BLaER1 treated with 17β-estradiol and CSF1 and Interleukin-3, amounts not matched to agents 10 nM and 100 nM (cell line): ENCODE data around the gene PSMA7.

Source experiments
- H3K27ac ChIP-seq, 11 experiments: shearing (Covaris generic); formaldehyde crosslinking; 2 replicates each; pipeline ENCODE4 v1.8.1; 2022
- H3K27me3 ChIP-seq, 11 experiments: shearing (Covaris generic); formaldehyde crosslinking; 2 replicates each; pipeline ENCODE4 v1.8.1; 2022
- H3K36me3 ChIP-seq, 11 experiments: shearing (Covaris generic); formaldehyde crosslinking; 2 replicates each; pipeline ENCODE4 v1.8.1; 2022
- H3K4me1 ChIP-seq, 10 experiments: shearing (Covaris generic); formaldehyde crosslinking; 2 replicates each; pipeline ENCODE4 v1.8.1; 2022
- H3K4me2 ChIP-seq, 11 experiments: shearing (Covaris generic); formaldehyde crosslinking; 2 replicates each; pipeline ENCODE4 v1.8.1; 2022
- H3K4me3 ChIP-seq, 10 experiments: shearing (Covaris generic); formaldehyde crosslinking; 2 replicates each; pipeline ENCODE4 v1.8.1; 2022
- H3K9ac ChIP-seq, 11 experiments: shearing (Covaris generic); formaldehyde crosslinking; 2 replicates each; pipeline ENCODE4 v1.8.1; 2022
- H3K9me3 ChIP-seq, 11 experiments: shearing (Covaris generic); formaldehyde crosslinking; replicated peaks in 1 of 11; 2 replicates each; pipeline ENCODE4 v1.8.1; 2022
- H4K20me1 ChIP-seq, 11 experiments: shearing (Covaris generic); formaldehyde crosslinking; 2 replicates each; pipeline ENCODE4 v1.8.1; 2022
- Cebpa-rat ChIP-seq, 11 experiments: shearing (Covaris generic); IDR thresholded peaks; 2 replicates each; pipeline ENCODE4 v1.8.1; 2022

PSMA7 gene

DNA sequence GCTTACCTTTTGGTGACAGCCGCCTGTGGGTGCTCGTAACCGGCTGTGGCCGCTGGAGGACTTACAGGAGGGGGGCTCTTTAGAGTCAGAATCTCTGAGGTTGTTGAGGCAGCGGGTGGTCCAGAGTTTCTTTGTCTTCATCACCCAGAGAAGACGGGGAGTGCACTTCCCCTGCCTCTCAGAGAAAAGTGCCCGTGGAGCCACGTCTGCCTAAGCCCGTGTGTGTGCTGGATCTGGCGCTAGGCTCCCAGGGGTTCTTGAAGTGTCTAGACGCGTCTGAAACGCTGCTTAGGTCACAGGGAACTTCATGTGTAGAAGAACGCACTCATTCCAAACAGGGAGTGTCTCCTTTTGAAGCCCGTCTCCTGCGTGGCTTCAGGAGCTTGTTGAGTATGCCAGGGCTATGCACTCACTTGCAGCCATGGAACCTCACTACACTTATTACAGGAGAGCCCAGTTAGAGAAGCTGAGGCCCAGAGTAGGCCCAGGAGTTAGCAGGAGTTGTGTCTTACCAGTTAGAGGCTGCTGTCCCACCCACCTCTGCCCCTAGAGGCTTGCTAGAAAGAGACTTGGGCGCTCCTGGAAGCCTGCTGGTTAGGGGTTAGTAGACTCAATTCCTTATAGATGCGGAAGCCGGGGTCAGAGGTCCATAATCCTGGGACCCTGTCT is 19.6 kb downstream of the PSMA7 start:
- H3K9me3 ChIP-seq = no peaks in the 10 kb centered on the region; a peak in 1 of 22 replicates
- peak overlapping the region; percentile 90 to 97 (median 95) for H3K9ac ChIP-seq
- peak overlapping the region in 10 of 11 experiments; percentile 87 to 98 (median 92); a peak in 20 of 22 replicates for H3K27ac ChIP-seq
- peak overlapping the region; percentile 92 to 99 (median 96) for H3K4me2 ChIP-seq
- peak overlapping the region; percentile 80 to 96 (median 92) for H3K4me3 ChIP-seq
- peaks cover 42 to 47% (median 45%) of the 10 kb centered on the region in 11 experiments for H3K36me3 ChIP-seq
- H3K27me3 ChIP-seq = no peaks in the 10 kb centered on the region
- H3K4me1 ChIP-seq = peaks cover 49 to 84% (median 80%) of the 10 kb centered on the region in 10 experiments
- TF ChIP-seq Cebpa-rat (IDR thresholded peaks at IDR 0.05) = no peak
- peaks cover 28 to 58% (median 57%) of the 10 kb centered on the region in 11 experiments for H4K20me1 ChIP-seq

DNA sequence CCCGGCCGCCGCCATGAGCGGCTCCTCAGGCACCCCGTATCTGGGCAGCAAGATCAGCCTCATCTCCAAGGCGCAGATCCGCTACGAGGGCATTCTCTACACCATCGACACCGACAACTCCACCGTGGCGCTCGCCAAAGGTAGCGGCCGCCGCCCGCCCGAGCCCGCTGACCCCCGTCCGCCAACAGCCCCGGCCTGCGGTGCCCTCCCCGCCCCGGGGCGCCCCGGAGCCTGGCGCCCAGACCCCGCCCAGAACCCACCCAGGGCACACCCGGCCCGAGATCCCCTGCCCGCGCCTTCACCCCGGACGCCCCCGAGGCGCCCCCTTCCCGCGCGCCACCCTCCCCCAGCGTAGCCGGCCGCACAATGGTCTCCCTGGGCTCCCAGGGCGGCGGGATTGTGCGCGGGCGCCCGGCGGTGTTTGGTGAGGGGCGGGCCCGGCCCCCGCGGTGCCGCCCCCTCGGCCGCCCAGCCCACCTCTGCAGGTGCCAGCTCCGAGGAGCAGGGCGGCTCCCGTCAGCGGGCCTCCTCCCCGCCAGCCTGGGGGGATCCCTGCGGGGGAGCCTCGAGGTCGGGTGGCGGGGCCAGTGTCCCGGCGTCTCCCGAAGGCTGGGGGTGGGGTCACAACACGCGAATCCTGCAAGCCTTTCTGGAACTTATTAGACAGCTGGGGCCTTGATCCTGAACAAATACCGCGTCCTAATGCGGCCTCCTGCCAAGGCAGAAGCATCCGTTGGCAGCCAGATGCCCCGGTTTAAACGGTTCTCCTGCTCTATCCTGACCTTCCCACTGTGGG is 20.3 kb downstream of the PSMA7 start:
- Histone ChIP-seq H3K9ac (peak overlapping the region; percentile 90 to 97 (median 95)), H3K4me3 (peak overlapping the region; percentile 80 to 96 (median 92)), H3K9me3 (no peaks in the 10 kb centered on the region; a peak in 1 of 22 replicates), H3K4me1 (peaks cover 43 to 84% (median 80%) of the 10 kb centered on the region in 10 experiments), H3K27me3 (no peaks in the 10 kb centered on the region), H3K36me3 (peaks cover 35 to 40% (median 37%) of the 10 kb centered on the region in 11 experiments), H3K4me2 (peak overlapping the region; percentile 92 to 99 (median 96)), H3K27ac (peak overlapping the region; percentile 87 to 98 (median 91)), H4K20me1 (peaks cover 28 to 51% (median 50%) of the 10 kb centered on the region in 11 experiments)
- no peak for TF ChIP-seq Cebpa-rat (IDR thresholded peaks at IDR 0.05)

DNA sequence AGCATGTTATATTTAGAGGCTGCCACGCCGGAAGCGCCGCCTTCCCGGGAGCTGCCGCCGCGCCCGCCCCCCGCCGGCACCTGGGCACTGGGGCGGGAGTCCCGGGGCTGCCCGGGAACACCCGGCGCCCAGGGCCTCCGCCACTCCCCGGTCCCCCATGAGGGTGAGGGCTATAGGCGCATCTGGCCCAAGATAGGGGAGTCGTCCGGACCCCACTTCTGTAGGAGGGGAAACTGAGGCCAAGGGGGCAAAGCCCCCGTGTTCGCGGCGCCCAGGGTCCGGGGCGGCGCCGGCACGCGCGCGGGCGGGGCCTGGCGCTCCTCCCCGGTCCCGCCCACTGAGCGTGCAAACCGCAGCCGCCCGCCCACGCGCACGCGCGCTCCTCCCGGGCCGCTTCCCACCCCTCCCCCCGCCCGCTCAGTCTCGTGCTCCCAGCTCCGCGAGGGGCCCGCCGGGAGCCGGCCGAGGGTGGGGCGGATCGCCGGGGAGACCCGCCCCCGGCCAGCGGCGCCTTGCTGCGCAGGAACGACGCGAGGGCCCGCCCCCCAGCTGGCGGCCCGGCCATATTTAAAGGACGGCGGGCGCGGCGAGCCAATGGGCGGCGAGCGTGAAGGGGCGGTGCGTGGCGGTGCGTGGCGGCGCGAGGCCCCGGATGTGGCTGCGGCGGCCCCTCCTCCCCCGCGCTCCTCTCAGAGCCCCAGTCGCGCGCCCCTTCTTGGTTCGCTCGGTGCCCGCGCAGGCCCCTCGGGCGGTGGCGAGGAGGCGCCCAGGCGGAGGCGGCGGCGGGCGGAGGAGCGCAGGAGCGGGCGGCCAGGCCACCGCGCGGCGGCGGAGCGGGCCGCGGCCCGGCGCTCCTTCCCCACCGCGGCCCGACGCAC is 21.2 kb downstream of the PSMA7 start, which contains the start of gene LSM14B:
Gene LSM14B (plus strand): TSS at position 700 of the 878 bp plus-strand sequence. CDS start 192 bp downstream, outside the sequence.
- Histone ChIP-seq H3K4me2 (peak within 1 kb of the TSS; percentile 92 to 99 (median 96)), H3K27ac (peak within 1 kb of the TSS; percentile 88 to 98 (median 94)), H3K36me3 (peaks cover 27 to 31% (median 29%) of the 10 kb centered on the region in 11 experiments), H4K20me1 (peaks cover 28 to 44% (median 42%) of the 10 kb centered on the region in 11 experiments), H3K4me3 (peak within 1 kb of the TSS; percentile 80 to 96 (median 92)), H3K27me3 (no peaks in the 10 kb centered on the region), H3K4me1 (peaks cover 41 to 84% (median 80%) of the 10 kb centered on the region in 10 experiments), H3K9ac (peak within 1 kb of the TSS; percentile 90 to 97 (median 95)), H3K9me3 (peaks cover 0 to 7% (median 0%) of the 10 kb centered on the region in 11 experiments; a peak in 7 of 22 replicates)
- no peak for TF ChIP-seq Cebpa-rat (IDR thresholded peaks at IDR 0.05)

DNA sequence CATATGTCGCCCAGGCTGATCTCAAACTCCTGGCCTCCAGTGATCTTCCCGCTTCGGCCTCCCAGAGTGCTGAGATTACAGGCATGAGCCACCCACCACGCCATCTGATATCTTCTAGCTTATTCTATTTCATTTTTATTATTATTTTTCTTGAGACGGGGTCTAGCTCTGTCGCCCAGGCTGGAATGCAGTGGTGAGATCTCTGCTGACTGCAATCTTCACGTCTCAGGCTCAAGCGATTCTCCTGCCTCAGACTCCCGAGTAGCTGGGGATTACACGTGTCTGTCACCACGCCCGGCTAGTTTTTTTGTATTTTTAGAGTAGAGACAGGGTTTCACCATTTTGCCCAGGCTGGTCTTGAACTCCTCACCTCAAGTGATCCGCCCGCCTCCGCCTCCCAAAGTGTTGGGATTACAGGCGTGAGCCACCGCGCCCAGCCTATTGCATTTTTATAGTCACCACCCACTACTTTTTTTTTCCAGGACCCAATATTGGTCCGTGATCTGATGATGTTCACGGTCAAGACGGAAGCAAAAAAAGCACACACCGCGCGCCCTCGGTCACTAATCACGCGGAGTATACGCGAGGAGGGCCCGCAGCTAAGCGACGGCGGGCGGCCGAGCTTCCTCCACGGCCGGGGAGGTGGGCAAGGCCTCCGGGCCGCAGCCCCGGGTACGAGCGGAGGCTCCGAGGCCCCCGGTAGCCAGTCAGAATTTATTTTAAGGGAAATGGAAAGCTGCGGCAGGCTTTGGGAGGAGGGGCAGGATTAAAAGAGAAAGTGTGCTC is 22.0 kb downstream of the PSMA7 start:
- H4K20me1 ChIP-seq = peaks cover 28 to 37% (median 34%) of the 10 kb centered on the region in 11 experiments
- H3K27ac ChIP-seq = peak overlapping the region; percentile 88 to 98 (median 94)
- peaks cover 34 to 80% (median 74%) of the 10 kb centered on the region in 10 experiments for H3K4me1 ChIP-seq
- peaks cover 18 to 23% (median 21%) of the 10 kb centered on the region in 11 experiments for H3K36me3 ChIP-seq
- TF ChIP-seq Cebpa-rat (IDR thresholded peaks at IDR 0.05) = no peak
- H3K9ac ChIP-seq = peak overlapping the region; percentile 88 to 97 (median 94)
- H3K27me3 ChIP-seq = no peaks in the 10 kb centered on the region
- H3K9me3 ChIP-seq = peaks cover 0 to 15% (median 1%) of the 10 kb centered on the region in 11 experiments; a peak in 10 of 22 replicates
- H3K4me2 ChIP-seq = peak overlapping the region; percentile 70 to 88 (median 84)
- peak overlapping the region; percentile 62 to 96 (median 88) for H3K4me3 ChIP-seq

DNA sequence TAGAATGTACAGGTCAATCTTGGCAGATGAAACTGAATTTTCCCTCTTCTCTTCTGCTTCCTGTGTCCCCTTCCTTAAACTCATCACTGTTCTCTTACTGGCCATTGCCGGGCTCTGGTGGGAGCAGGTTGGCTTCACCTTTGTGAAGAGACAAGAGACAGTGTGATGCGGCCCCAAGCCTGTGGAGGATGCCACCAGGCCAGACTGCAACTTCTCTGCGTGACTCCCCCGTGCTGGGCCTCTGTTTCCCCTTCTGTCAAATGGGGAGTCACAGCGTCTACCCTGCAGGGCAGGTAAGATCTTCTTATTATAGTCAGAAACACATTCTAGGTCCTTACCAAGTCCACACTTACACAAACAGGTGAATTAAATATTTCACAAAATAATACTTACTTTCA is 22.8 kb downstream of the PSMA7 start:
- peak overlapping the region in 10 of 11 experiments; percentile 70 to 88 (median 84); a peak in 19 of 22 replicates for H3K4me2 ChIP-seq

DNA sequence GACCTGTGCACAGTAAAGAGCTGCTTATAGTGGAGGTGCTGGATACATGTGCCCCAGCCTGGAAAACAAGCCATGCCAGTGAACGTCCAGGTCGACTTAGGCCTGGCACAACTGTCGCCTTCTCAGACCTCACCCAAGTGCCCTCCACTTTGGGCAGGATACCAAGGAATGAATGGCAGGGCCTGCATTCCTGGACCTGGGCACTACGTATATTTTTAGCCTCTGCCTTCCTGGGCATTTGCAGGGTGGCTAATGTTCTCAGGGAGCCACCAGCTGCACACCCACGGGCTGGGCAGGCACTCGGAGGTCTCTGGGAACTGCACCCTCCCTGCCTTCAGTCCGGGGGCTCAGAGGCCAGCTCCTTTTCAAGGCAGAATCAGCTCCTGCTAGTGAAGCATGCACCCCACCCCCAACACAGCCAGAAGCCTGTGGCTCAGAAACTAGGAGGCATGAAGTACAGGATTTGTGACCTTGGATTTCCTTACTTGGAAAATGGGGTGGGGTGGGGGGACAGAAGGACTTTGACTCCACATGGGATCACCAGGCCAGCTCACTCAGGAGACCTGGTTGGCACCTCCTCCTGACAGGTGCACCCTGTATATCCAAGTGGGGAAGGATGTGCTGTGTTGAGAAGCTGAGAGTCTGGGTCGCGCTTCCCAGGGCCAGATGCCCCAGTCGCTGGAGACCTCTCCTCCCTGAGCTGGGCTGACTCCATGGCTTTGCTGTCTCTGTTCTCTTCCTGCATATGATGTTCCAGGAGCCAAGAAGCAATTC is 23.4 kb downstream of the PSMA7 start:
- Histone ChIP-seq H3K27me3 (no peaks in the 10 kb centered on the region), H3K4me2 (peak overlapping the region in 9 of 11 experiments; percentile 7 to 88 (median 84); a peak in 17 of 22 replicates), H3K36me3 (peaks cover 4 to 9% (median 7%) of the 10 kb centered on the region in 11 experiments; a peak in 20 of 22 replicates), H3K4me3 (no peak overlapping the region), H3K4me1 (peaks cover 26 to 69% (median 61%) of the 10 kb centered on the region in 10 experiments), H3K9ac (no peak overlapping the region; a peak in 1 of 22 replicates), H4K20me1 (peaks cover 19 to 24% (median 20%) of the 10 kb centered on the region in 11 experiments), H3K9me3 (peaks cover 6 to 29% (median 15%) of the 10 kb centered on the region in 11 experiments), H3K27ac (peak overlapping the region in 2 of 11 experiments; percentile 14 to 97; a peak in 1 of 22 replicates)
- no peak for TF ChIP-seq Cebpa-rat (IDR thresholded peaks at IDR 0.05)

More for the DNA sequence above, 22.8 kb downstream of the PSMA7 start:
- H4K20me1 ChIP-seq = peaks cover 24 to 30% (median 26%) of the 10 kb centered on the region in 11 experiments
- H3K27me3 ChIP-seq = no peaks in the 10 kb centered on the region
- peaks cover 10 to 15% (median 12%) of the 10 kb centered on the region in 11 experiments for H3K36me3 ChIP-seq
- H3K9ac ChIP-seq = peak overlapping the region in 3 of 11 experiments; percentile 93 to 97 (median 97); a peak in 6 of 22 replicates
- H3K4me1 ChIP-seq = peaks cover 32 to 72% (median 67%) of the 10 kb centered on the region in 10 experiments
- peak overlapping the region in 1 of 10 experiments; percentile 83; a peak in 3 of 20 replicates for H3K4me3 ChIP-seq
- peak overlapping the region in 8 of 11 experiments; percentile 90 to 98 (median 94); a peak in 11 of 22 replicates for H3K27ac ChIP-seq
- peaks cover under 1 to 23% (median 9%) of the 10 kb centered on the region in 11 experiments; a peak in 15 of 22 replicates for H3K9me3 ChIP-seq
- TF ChIP-seq Cebpa-rat (IDR thresholded peaks at IDR 0.05) = no peak
